Activated CD8-positive, alpha-beta T cell treated with anti-CD3 and anti-CD28 coated beads, Interleukin-2, amount 10 ng/mL, durations not matched to agents 7 days and 5 days (primary cell): Measurements from ENCODE around the gene ASB5. TPM values are rescaled to one million over a fixed set of nuclear protein-coding genes. Genes with fewer than 3 reads are reported as not detected.

Source experiments
- ATAC-seq: fragments of 150-1000 bp; cut with Tn5 transposase; one replicate; pipeline ENCODE4 v1.10.0; 2021; ENCODE audit warnings: moderate library complexity
- CTCF ChIA-PET: fragments of 350-600 bp; sonication (Branson Sonifier 250); formaldehyde crosslinking; loops from one replicate; lab custom pipeline; 2021; ENCODE audit warnings: antibody characterized with exemption; lab: Charles Lee
- POLR2A ChIA-PET: fragments of 350-600 bp; sonication (Branson Sonifier 250); formaldehyde crosslinking; loops from one replicate; lab custom pipeline; 2021; ENCODE audit warnings: antibody characterized with exemption; lab: Charles Lee
- DNase-seq: peaks from one replicate; pipeline ENCODE4 v3.0.0-alpha.2; 2020
- H3K27ac Mint-ChIP-seq: one replicate; pipeline ENCODE4 v1.8.0; 2021; ENCODE audit warnings: mild to moderate bottlenecking, mixed read lengths
- H3K27me3 Mint-ChIP-seq: one replicate; pipeline ENCODE4 v1.8.0; 2021; ENCODE audit warnings: low read depth, mixed read lengths
- H3K36me3 Mint-ChIP-seq: one replicate; pipeline ENCODE4 v1.8.0; 2021; ENCODE audit warnings: low read depth, mixed read lengths
- H3K4me1 Mint-ChIP-seq: one replicate; pipeline ENCODE4 v1.8.0; 2021; ENCODE audit warnings: low read depth, mixed read lengths
- H3K4me3 Mint-ChIP-seq: one replicate; pipeline ENCODE4 v1.8.0; 2021; ENCODE audit warnings: mild to moderate bottlenecking, mixed read lengths
- H3K9me3 Mint-ChIP-seq: one replicate; pipeline ENCODE4 v1.8.0; 2022; ENCODE audit warnings: mixed read lengths; ENCODE audit not compliant: insufficient read depth
- total RNA-seq, 2 experiments: library from RNA; stranded (reverse); gene quantifications; one replicate each; pipeline ENCODE4 v1.2.3, GENCODE V29; 2021

Gene ASB5
- total RNA-seq, 2 experiments from 2014 or later: not detected

DNA sequence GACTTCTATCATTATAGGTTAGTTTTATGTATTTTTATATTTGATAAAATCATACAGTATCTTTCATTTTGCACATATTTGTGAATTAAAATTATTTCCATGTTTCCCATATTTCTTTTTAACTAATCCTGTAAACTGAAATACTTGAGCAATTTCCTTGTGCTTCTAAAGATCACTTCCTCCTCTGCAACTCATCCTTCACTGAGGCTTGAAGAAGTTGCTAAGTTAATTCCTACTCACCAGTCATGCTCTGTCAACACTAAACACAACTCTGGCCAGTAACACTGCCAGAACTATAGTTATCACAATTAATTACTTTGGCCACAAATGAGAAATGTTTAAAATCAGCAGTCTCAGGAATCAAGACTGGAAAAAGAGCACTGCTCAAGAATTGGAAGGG is 80.4 kb downstream of the ASB5 start:
- ATAC-seq: no peak
- ChIA-PET CTCF (no interaction called here), POLR2A (no interaction called here)
- Mint-ChIP-seq H3K4me1 (no peaks in the 10 kb centered on the region), H3K9me3 (no peaks in the 10 kb centered on the region), H3K27me3 (peaks cover 26% of the 10 kb centered on the region), H3K27ac (no peak overlapping the region), H3K36me3 (no peaks in the 10 kb centered on the region), H3K4me3 (no peak overlapping the region)
- DNase-seq: no peak

DNA sequence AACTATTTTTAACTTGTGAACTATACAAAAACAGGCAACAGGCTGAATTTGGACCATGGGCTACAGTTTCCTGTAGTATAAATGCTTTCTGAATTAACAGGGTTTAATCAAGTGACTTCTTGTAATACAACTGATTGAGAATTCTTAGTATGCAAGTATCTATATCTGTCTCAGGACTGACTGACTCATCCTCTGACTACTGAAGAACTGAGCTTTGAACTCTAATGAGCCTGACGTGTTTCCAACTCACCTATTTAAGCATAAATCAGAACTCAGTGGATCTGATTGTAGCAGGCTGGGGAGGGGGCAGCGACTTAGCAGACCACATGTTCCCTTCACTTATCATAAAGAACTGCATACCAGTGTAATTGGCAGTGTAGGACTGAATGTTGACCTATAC is 81.4 kb downstream of the ASB5 start:
- H3K27me3 Mint-ChIP-seq: peaks cover 23% of the 10 kb centered on the region
- H3K4me1 Mint-ChIP-seq: no peaks in the 10 kb centered on the region
- H3K9me3 Mint-ChIP-seq: no peaks in the 10 kb centered on the region
- H3K4me3 Mint-ChIP-seq: no peak overlapping the region
- H3K27ac Mint-ChIP-seq: no peak overlapping the region
- no peak for DNase-seq
- ChIA-PET POLR2A (no interaction called here), CTCF (no interaction called here)
- ATAC-seq: no peak
- H3K36me3 Mint-ChIP-seq: no peaks in the 10 kb centered on the region

DNA sequence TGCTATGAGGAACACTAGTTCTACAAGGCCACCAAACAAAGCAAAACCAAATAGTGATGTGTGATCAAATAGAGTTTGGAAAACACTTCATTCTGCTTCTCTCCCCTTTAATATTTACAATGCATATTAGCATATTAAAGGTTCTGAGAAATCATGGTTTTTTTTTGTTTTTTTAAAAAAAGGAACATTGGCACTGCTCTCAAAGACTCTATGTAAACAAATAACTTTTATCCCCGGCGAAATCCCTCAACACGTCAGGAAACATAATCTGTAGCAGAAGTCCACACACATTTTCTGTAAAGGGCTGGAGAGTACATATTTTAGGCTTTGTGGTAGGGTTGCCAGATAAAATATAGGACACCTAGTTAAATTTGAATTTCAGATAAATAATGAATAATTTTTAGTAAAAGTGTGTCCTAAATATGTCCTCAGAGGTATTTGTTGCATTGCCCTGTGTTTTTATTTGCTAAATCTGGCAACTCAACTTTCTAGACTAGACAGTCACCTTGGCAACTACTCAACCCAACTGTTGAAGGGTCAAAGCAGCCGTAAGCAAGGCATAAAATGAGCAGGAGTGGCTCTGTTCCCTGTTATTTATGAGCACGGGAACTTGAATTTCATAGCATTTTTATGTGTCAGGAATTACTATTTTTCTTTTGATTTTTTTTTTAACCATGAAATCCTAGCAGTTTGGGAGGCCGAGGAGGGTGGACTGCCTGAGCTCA is 82.2 kb downstream of the ASB5 start:
- CTCF ChIA-PET: no interaction called here
- H3K9me3 Mint-ChIP-seq: no peaks in the 10 kb centered on the region
- H3K4me3 Mint-ChIP-seq: no peak overlapping the region
- H3K4me1 Mint-ChIP-seq: no peaks in the 10 kb centered on the region
- ATAC-seq: no peak
- no peak for DNase-seq
- POLR2A ChIA-PET: no interaction called here
- H3K27ac Mint-ChIP-seq: no peak overlapping the region
- peaks cover 17% of the 10 kb centered on the region for H3K27me3 Mint-ChIP-seq
- H3K36me3 Mint-ChIP-seq: no peaks in the 10 kb centered on the region

DNA sequence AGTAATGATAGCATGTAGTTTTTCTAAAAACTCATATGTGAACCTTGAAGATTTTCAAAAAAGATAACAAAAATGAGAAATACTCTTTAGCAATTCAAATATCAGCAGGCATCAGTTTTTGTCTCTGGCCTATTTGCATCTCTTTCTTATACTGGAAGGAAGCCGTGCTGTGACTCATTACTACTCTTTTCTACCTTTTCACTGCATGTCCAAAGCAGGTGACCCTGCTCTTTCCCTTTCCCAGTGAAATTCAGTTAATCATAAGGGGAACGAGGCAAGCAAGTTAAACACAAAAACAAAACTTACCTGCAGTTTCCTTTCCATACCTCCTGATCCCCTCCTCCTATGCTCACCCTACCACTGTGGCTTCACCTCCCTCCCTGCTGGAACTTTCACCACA is 83.0 kb downstream of the ASB5 start:
- peaks cover 15% of the 10 kb centered on the region for H3K27me3 Mint-ChIP-seq
- DNase-seq (no peak), ATAC-seq (no peak)
- H3K36me3 Mint-ChIP-seq: no peaks in the 10 kb centered on the region
- no peak overlapping the region for H3K27ac Mint-ChIP-seq
- CTCF ChIA-PET: no interaction called here
- POLR2A ChIA-PET: no interaction called here
- no peaks in the 10 kb centered on the region for H3K9me3 Mint-ChIP-seq
- no peak overlapping the region for H3K4me3 Mint-ChIP-seq
- H3K4me1 Mint-ChIP-seq: no peaks in the 10 kb centered on the region

DNA sequence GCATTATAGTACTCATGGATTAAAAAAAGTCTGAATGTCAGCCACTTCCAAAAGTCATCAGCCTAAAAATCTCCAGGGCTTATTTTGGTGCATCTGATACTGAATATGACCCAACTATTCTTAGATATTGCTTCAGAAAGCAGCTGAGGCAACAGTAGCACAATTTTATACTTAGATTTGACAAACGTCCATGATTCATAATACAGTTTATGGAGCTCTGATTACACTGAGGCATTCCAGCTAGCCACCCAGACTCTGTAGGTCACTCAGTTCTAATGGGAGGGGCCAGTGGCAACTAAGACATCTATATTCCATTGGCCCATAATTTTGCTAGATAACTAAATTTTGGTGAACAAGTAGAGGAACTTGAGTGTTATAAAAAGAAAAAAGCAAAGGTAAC is 84.0 kb downstream of the ASB5 start:
- H3K4me1 Mint-ChIP-seq: no peaks in the 10 kb centered on the region
- ChIA-PET POLR2A (no interaction called here), CTCF (no interaction called here)
- H3K27ac Mint-ChIP-seq: no peak overlapping the region
- H3K4me3 Mint-ChIP-seq: no peak overlapping the region
- DNase-seq (no peak), ATAC-seq (no peak)
- H3K36me3 Mint-ChIP-seq: no peaks in the 10 kb centered on the region
- no peaks in the 10 kb centered on the region for H3K9me3 Mint-ChIP-seq
- peaks cover 11% of the 10 kb centered on the region for H3K27me3 Mint-ChIP-seq

Other genes starting within 250 kb of the ASB5 start
- under 1 TPM; 0.34 to 0.37 TPM for gene WDR17, start 203.4 kb downstream of the ASB5 start, total RNA-seq
- gene SPATA4, start 73.6 kb downstream of the ASB5 start, total RNA-seq: not detected
- gene SPCS3, start 50.7 kb upstream of the ASB5 start, total RNA-seq: 100 to 1,000 TPM; 178 to 200 TPM